K562 (cell line): ENCODE results near the gene PYGM. TPM values are rescaled to one million over a fixed set of nuclear protein-coding genes. Genes with fewer than 3 reads are reported as not detected.

Experiments used
- ATAC-seq: fragments of 200-7000 bp; cut with Tn5 transposase; 3 replicates; pipeline ENCODE4 v1.9.1; 2020; ENCODE audit warnings: moderate library complexity
- BruUV-seq: library from RNA; stranded (reverse); fragments of 400-500 nt; replicated peaks from 2 replicates; lab custom pipeline; 2021; lab: Mats Ljungman, UMichigan
- CTCF ChIA-PET: fragments of 300-600 bp; formaldehyde crosslinking; extraction: SDS; loops from one replicate; lab custom pipeline; 2021; ENCODE audit warnings: low intra/inter-chr PET ratio; lab: Yijun Ruan, JAX
- POLR2A ChIA-PET: fragments of 300-600, 350-650 bp; sonication (Branson Sonifier 250); formaldehyde crosslinking; extraction: SDS; loops from one replicate; lab custom pipeline; 2021; ENCODE audit warnings: antibody characterized with exemption, inconsistent platforms; lab: Yijun Ruan, JAX
- DNase-seq, 4 experiments: peaks; one replicate each; pipeline versions ENCODE4 v3.0.0 to v3.0.0-alpha.2; 2011 to 2018; ENCODE audit warnings: low spot score in 3 of 4, mixed read lengths in 3 of 4; ENCODE audit errors: extremely low read depth in 1 of 4
- FAIRE-seq: peaks from 2 replicates; lab custom pipeline; 2011; peaks lifted over from hg19 to GRCh38; lab: Jason Lieb, UNC
- H2AFZ ChIP-seq: 2 replicates; pipeline ENCODE4 v1.6.0; 2011; ENCODE audit warnings: low read depth, low read length, control low read depth, inconsistent platforms
- H3K27ac ChIP-seq: fragments of 200-600 bp; 3 replicates; pipeline ENCODE4 v1.8.0; 2011; ENCODE audit warnings: low read depth, mild to moderate bottlenecking, control low read depth, inconsistent platforms, low read length, moderate library complexity, mixed read lengths; ENCODE audit errors: extremely low read depth
- H3K27me3 ChIP-seq, 2 experiments: fragments of 300-600 bp in 1 of 2; 2 replicates in 1 of 2; 3 replicates in 1 of 2; pipeline versions ENCODE4 v1.6.0 to v1.8.0; 2011; ENCODE audit warnings: inconsistent platforms in 2 of 2, low read length in 2 of 2, mild to moderate bottlenecking in 1 of 2, mixed read lengths in 1 of 2, moderate library complexity in 1 of 2; ENCODE audit not compliant: control insufficient read depth in 2 of 2, insufficient read depth in 2 of 2
- H3K36me3 ChIP-seq: fragments of 300-600 bp; 3 replicates; pipeline ENCODE4 v1.8.0; 2011; ENCODE audit warnings: mild to moderate bottlenecking, low read length, inconsistent platforms; ENCODE audit not compliant: control insufficient read depth, insufficient read depth
- H3K4me1 ChIP-seq, 2 experiments: fragments of 200-600 bp in 1 of 2; replicated peaks in 1 of 2; 2 replicates in 1 of 2; 3 replicates in 1 of 2; pipeline versions ENCODE4 v1.5.1 to v1.8.0; 2011; ENCODE audit warnings: inconsistent platforms in 2 of 2, low read length in 2 of 2, mild to moderate bottlenecking in 1 of 2, mixed read lengths in 1 of 2, moderate library complexity in 1 of 2; ENCODE audit not compliant: control insufficient read depth in 2 of 2, insufficient read depth in 2 of 2
- H3K4me2 ChIP-seq: 2 replicates; pipeline ENCODE4 v1.6.1; 2011; ENCODE audit warnings: low read length, control low read depth, inconsistent platforms, mixed read lengths; ENCODE audit not compliant: insufficient read depth
- H3K4me3 ChIP-seq: fragments of 200-600 bp; sonication (generic), shearing (Covaris generic); 2 replicates; pipeline ENCODE4 v1.5.1; 2016; ENCODE audit warnings: control low read depth, inconsistent platforms
- H3K79me2 ChIP-seq: fragments of 200-600 bp; 3 replicates; pipeline ENCODE4 v1.8.0; 2011; ENCODE audit warnings: low read length, inconsistent platforms; ENCODE audit not compliant: control insufficient read depth, insufficient read depth
- H3K9ac ChIP-seq, 2 experiments: 2 replicates each; pipeline versions ENCODE4 v1.6.0 to v1.6.1; 2011; ENCODE audit warnings: low read depth in 2 of 2, low read length in 2 of 2, control low read depth in 1 of 2, inconsistent platforms in 1 of 2, mild to moderate bottlenecking in 1 of 2, mixed read lengths in 1 of 2; ENCODE audit not compliant: insufficient read depth in 1 of 2
- H3K9me1 ChIP-seq: one replicate; pipeline ENCODE4 v1.6.0; 2011; ENCODE audit warnings: inconsistent platforms, mild to moderate bottlenecking, low read length, moderate library complexity; ENCODE audit not compliant: control insufficient read depth, insufficient read depth
- H3K9me3 ChIP-seq: replicated peaks from 2 replicates; pipeline ENCODE4 v1.5.1; 2011; ENCODE audit warnings: low read depth, low read length, inconsistent platforms; ENCODE audit not compliant: control insufficient read depth, insufficient read depth
- H4K20me1 ChIP-seq: replicated peaks from 2 replicates; pipeline ENCODE4 v1.6.1; 2011; ENCODE audit warnings: low read length, inconsistent platforms, mixed read lengths; ENCODE audit not compliant: control insufficient read depth, insufficient read depth
- MAX ChIP-seq: sonication (generic); formaldehyde crosslinking; IDR thresholded peaks from 2 replicates; pipeline ENCODE4 v1.9.0; 2022; ENCODE audit warnings: mild to moderate bottlenecking, missing genetic modification reagents
- MEF2A ChIP-seq: IDR thresholded peaks from 2 replicates; pipeline ENCODE4 v1.6.1; 2011; ENCODE audit warnings: low read depth, mild to moderate bottlenecking, low read length, moderate library complexity; ENCODE audit not compliant: control insufficient read depth
- MYNN ChIP-seq, 2 experiments: sonication (generic); formaldehyde crosslinking in 1 of 2; IDR thresholded peaks; 2 replicates each; pipeline versions ENCODE4 v1.5.0 to v1.6.1; 2016 to 2020; ENCODE audit warnings: antibody characterized with exemption in 1 of 2, missing genetic modification reagents in 1 of 2
- SIX5 ChIP-seq, 2 experiments: IDR thresholded peaks; 2 replicates each; pipeline ENCODE4 v1.6.1; 2011; ENCODE audit warnings: low read length in 2 of 2, borderline replicate concordance in 1 of 2, low read depth in 1 of 2, mild to moderate bottlenecking in 1 of 2, moderate library complexity in 1 of 2; ENCODE audit not compliant: insufficient read depth in 1 of 2
- TFE3 ChIP-seq: fragments of 450-650 bp; formaldehyde crosslinking; IDR thresholded peaks from 2 replicates; pipeline ENCODE4 v1.4.0; 2020; ENCODE audit warnings: mild to moderate bottlenecking, mixed read lengths
- WGBS: fragments of 100-300 bp; shearing (Covaris generic); methylation state at CpG from one replicate; pipeline ENCODE4 v1.1.6; 2016; ENCODE audit warnings: low coverage, mixed read lengths; ENCODE audit not compliant: insufficient coverage; ENCODE audit errors: missing lambda C conversion rate; 5-methylcytosine and 5-hydroxymethylcytosine counted together
- in situ Hi-C: fragments of 300-500 bp; cut with MboI; formaldehyde crosslinking; loops from 4 replicates; pipeline ENCODE4 v1.15.0; 2018; ENCODE audit warnings: inconsistent platforms, mixed read lengths
- intact Hi-C: fragments of 100-400 bp; cut with micrococcal nuclease; formaldehyde crosslinking; loops from 2 replicates; pipeline ENCODE4 v1.14.2; 2022
- polyA plus RNA-seq, 8 experiments: library from polyadenylated mRNA; depleted of rRNA in 4 of 8; stranded (reverse) in 5 of 8; unstranded in 3 of 8; fragments of >200 nt; fragmentation: Nextera tagmentation in 2 of 8; fragmentation: Illumina TruSeq in 1 of 8; extraction: Ambion mirVana in 2 of 8; extraction: Trizol in 1 of 8; gene quantifications; 2 replicates each; pipeline versions ENCODE4 v1.2.1 to v1.2.3, GENCODE V29; 2011 to 2014; ENCODE audit warnings: inconsistent platforms in 1 of 8, missing spikeins in 1 of 8
- total RNA-seq, 7 experiments: library from RNA; depleted of rRNA in 6 of 7; stranded (reverse); fragments of >200 nt in 6 of 7; fragmentation: Illumina TruSeq in 2 of 7; extraction: Trizol in 2 of 7; gene quantifications; 2 replicates each; pipeline versions ENCODE4 v1.2.1 to v1.2.3, GENCODE V29; 2011 to 2021; ENCODE audit warnings: low replicate concordance in 1 of 7
- TF ChIP-seq, protein P1 (sequence below): fragments of 250-450 bp; sonication (Bioruptor Pico); IDR thresholded peaks from 2 replicates; pipeline ENCODE4 v1.8.0; 2021; ENCODE audit warnings: borderline replicate concordance, mild to moderate bottlenecking, moderate library complexity; ENCODE audit not compliant: poor library complexity, severe bottlenecking

The PYGM gene
- total and polyA plus RNA-seq, 9 of the 15 experiments (the other 6 are each of a cell fraction or from before 2014, with no cell fraction given) = 0.07 to 1.5 (median 0.68) TPM

DNA sequence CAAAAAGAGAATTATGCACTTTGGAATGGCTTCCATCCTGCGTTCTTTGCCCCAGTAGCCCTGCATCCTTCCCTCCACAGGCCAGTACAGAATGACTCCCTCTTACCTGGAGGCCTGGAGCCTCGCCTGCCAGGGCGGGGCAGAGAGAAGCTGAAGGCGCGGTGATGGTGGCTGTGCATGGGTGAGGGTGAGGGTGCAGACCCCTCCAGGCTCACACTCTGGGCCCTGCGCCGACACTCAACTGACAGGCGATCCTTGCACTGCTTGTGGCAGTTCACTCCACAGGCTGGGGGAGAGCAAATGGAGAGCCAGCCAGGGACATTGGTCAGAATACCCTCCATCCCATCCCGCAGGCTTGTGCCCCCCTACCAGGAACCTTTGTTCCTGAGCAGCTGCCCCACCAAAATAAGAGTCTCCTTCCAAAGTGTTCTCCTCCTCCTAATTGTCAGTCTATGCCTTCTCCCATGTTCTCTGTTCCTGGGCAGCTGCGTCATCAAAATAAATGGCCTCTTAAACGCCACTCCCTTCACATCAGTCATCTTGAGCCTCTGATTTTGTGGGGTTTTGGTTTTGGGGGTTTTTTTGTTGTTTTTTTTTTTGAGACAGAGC lies 30.9 kb downstream of the PYGM start:
- no peak overlapping the region for H3K27ac ChIP-seq
- no peaks in the 10 kb centered on the region for H4K20me1 ChIP-seq
- 58% methylated on average over 10 of the region's 11 CpGs for WGBS
- H3K4me2 ChIP-seq = no peak overlapping the region
- H3K4me3 ChIP-seq = no peak overlapping the region
- H3K4me1 ChIP-seq = peaks cover 0 to 21% of the 10 kb centered on the region in 2 experiments; a peak in 4 of 5 replicates
- H3K36me3 ChIP-seq = no peaks in the 10 kb centered on the region
- TF ChIP-seq MAX (CRISPR knock-in tag) (no peak), MEF2A (no peak), SIX5 (IDR thresholded peaks at IDR 0.05; ENCODE audit: borderline replicate concordance in 1 of 2, insufficient read depth in 1 of 2, low read depth in 1 of 2, low read length in 2 of 2) (no peak), MYNN (IDR thresholded peaks at IDR 0.05) (peak; percentile 93), MYNN (CRISPR knock-in tag; IDR thresholded peaks at IDR 0.05) (0 out of 2 replicates have a peak, but pooled peaks have one; percentile 28), TFE3 (CRISPR knock-in tag) (no peak)
- TF ChIP-seq, protein P1, sequence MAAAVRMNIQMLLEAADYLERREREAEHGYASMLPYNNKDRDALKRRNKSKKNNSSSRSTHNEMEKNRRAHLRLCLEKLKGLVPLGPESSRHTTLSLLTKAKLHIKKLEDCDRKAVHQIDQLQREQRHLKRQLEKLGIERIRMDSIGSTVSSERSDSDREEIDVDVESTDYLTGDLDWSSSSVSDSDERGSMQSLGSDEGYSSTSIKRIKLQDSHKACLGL (CRISPR knock-in tag) = no peak
- FAIRE-seq (no peak), ATAC-seq (no peak), DNase-seq (no peak)
- POLR2A ChIA-PET = no interaction called here
- CTCF ChIA-PET = no interaction called here
- H3K9ac ChIP-seq = no peak overlapping the region
- BruUV-seq = no TSS peak
- no peak overlapping the region for H2AFZ ChIP-seq
- no peaks in the 10 kb centered on the region for H3K9me1 ChIP-seq
- H3K79me2 ChIP-seq = no peaks in the 10 kb centered on the region
- intact Hi-C loops = loop anchor here (10.0 kb wide), 1 partner anchor 74 kb away; no protein-coding TSS in a partner anchor
- in situ Hi-C loops = no loop called here
- H3K27me3 ChIP-seq = peaks cover 0 to 4% of the 10 kb centered on the region in 2 experiments; a peak in 1 of 5 replicates
- H3K9me3 ChIP-seq = no peaks in the 10 kb centered on the region
